GM21515 (cell line): ENCODE data around the gene MEX3C.
A peak's percentile ranks its signal among the peaks of the same experiment; 100 is the strongest.

Experiments
- ATAC-seq: cut with Tn5 transposase; IDR thresholded peaks from one replicate; pipeline ENCODE4 v1.9.1; 2021; ENCODE audit not compliant: unreplicated experiment

MEX3C gene

DNA sequence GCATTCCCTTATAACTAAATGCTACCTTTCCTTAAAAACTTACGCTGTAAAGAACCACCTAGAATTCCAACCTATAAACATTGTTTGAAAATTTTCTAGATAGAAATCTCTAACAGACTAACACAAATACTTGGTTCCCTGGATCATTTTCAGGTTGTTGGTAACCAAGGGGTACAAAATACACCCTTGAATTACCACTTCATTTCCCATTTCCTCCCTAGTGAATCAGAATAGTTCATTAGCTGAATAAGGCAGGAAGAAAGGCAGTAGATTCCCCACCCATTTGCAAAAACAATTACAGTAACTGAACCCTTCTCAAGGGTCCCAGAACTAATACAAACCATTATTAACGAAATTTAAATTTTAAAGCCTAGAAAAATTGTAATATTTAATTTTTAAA, 5.5 kb downstream of the MEX3C start:
- ATAC-seq, result no peak

- ATAC-seq, result no peak
Measured at GRCh38 chr18:51191128-51191717, 6.3 kb downstream of the MEX3C start.

GRCh38 chr18:51190000-51190399, 7.5 kb downstream of the MEX3C start:
- no peak for ATAC-seq

DNA sequence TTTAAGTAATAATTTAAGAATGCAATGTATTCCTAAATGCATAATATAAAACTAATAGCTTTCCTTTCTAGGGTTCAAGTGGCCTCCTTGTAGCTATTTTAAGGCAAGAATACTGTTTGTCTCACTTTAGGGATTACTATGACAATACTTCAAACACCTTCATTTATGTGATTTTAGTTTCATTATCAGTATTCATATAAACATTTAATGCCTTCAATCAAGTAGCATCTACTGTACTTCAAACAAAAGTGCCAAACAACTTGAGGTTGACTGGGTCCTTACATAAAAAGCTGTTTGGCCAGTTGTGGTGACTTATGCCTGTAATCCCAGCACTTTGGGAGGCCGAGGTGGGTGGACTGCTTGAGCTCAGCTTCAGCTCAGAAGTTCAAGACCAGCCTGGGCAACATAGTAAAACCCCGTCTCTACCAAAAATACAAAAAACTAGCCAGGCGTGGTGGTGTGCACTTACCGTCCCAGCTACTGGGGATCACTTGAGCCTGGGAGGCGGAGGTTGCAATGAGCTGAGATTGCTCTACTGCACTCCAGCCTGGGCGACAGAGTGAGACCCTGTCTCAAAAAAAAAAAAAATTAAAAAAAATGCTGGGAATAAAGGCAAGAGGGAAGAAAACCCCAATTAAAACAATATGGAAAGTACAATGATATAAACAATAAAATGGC, 9.3 kb downstream of the MEX3C start:
- ATAC-seq, result no peak

DNA sequence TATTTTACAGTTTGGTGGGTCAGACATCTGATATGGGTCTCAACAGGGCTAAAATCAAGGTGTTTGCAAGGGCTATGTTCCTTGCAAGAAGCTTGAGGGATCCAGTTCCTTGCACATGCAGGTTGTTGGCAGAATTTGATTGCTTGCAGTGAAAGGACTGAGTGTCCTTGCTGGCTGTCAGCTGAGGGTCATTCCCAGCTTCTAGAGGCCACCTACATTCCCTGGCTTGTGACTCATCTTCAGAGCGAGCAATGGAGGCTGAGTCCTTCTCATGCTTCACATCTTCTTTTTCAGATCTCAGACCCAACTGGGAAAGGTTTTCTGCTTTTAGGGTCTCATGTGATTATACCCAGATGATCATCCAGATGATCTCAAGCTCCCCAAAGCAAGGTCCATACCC, 12.4 kb downstream of the MEX3C start:
- no peak for ATAC-seq

- no peak for ATAC-seq
Measured at GRCh38 chr18:51184091-51184457, 13.4 kb downstream of the MEX3C start.

- ATAC-seq, result no peak
Measured at GRCh38 chr18:51183372-51184090, 13.9 kb downstream of the MEX3C start.

DNA sequence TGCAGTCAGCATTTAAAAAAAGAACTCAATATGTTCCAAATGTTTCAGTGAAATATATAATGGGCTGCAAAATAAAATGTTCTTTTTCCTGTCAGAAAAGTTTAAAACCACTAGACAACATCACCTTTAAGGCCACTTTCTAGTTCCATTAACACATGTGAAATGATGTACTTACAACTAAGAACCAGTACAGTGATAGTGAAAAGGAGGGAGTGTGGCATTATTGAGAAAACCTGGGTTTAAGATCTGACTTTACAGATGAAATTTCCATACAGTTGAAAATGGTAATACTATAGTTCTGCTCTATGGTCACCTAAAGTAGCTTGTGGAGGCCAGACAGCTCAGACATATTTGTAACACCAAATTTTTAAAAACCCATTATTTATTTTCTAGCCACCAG, 14.7 kb downstream of the MEX3C start:
- ATAC-seq, result no peak

DNA sequence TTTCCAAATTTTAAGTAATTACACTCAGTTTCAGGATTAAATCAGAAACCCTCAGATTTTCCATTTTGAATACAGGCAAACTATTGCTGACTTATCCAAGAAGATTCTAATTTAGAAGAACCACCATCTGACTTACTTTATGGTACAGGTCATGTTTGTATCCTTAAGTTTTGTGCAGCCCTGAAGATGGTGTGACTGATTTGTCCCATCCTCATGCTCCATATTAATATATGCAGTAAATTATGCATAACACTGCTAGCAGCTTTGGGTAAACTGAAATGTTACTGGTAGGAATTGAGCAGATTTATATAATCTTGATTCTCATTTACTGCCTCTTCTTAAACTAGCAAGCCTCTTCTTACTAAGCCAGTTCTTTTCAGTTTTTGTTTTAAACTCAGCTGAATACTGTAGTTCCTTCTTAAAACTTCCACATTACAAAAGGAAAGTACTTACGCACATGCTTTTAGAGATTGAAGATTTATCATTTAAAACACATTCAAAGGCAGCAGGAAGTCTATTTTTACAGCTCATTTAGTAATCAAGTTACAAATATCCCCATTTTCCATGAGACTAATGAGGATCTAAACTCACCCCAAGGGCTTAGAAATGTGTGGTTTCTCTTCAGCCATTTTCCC, 25.7 kb downstream of the MEX3C start:
- no peak for ATAC-seq

DNA sequence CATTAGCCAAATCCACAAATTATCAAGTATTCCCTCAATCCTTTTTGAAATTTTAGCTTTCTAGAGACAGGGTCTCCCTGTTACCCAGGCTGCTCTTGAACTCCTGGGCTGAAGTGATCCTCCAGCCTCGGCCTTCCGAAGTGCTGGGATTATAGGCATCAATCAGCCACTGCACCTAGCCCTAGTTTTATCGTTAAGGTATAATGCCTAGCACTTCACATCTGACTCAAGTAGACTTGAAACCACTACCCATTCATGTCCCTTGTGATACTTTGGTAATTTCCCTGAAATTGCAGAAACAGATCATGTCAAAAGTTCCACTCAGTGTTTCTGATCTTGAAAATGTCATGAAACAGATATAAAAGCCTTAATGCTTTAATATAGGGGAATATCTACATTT, 26.3 kb downstream of the MEX3C start:
- ATAC-seq, result no peak

DNA sequence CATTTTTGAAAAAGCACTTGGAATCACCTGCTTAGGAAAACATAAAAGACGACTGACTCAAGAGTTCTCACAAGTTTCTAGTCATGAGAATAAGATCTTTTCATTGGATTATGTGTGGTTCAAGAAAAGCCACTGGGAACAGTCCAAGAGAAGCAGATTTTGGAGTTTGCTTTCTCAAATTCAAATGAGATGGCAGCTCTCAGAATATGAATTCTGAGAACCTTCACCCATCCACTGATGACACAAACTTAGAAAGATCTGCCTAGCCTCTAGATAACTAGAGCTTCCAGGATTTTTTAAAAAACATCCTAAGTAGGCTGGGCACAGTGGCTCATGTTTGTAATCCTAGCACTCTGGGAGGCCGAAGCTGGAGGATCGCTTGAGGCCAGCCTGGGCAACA, 26.8 kb downstream of the MEX3C start:
- no peak for ATAC-seq

DNA sequence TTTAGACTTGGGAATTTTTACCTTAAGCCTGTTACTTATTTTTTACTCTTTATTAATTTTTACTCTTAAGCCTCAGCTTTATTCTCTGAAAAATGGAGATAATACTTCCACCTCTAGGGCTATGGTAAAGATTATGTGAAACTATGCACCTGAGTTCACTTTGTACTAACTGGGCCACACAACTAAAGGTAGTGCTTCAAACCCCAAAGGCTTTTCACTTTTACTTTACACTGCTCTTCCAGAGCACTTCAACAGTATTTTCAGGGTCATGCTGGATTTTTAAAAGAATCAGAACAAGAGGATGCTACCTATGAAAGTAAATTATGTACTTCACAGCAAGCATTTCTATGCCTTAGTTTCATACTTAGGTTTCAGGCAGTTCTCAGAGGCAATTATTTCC, 27.8 kb downstream of the MEX3C start:
- ATAC-seq, result peak; percentile 42

GRCh38 chr18:51168960-51169662, 28.4 kb downstream of the MEX3C start:
- ATAC-seq, result no peak

DNA sequence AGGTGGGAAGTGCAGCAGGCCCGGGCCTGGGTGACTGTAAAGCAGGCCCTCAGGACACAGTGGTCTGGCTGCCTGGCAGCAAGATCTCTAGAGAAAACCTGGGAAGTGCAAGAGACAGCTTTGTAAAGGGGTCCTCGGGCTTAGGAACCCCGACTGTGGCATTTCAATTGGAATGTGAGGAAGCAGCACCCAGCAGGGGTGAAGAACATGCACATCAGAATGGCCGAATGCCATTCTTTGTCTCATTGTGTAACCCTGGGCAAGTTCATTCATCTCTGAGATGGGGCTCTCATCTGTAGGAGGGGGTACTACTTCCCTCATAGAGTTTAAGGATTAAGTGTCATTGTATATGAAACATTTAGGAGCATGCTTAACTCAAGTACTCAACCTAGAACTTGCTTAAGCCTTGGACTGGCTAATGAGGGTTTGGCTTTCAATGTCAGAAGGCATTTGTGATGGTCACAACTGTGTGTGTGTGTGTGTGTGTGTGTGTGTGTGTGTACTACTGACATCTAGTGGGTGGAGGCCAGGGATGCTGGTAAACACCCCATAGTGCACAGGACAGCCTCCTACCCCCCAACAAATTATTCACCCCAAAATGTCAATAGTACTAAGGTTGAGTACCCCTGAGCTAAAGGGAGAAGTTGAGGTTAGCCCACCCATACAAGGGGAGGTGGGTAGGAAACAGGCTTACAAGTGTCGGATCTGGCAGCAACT, 29.3 kb downstream of the MEX3C start:
- no peak for ATAC-seq

- no peak for ATAC-seq
Measured at GRCh38 chr18:51165296-51165695, 32.2 kb downstream of the MEX3C start.

GRCh38 chr18:51164761-51165281, 32.7 kb downstream of the MEX3C start:
- ATAC-seq, result no peak

GRCh38 chr18:51164342-51164741, 33.1 kb downstream of the MEX3C start:
- no peak for ATAC-seq

- no peak for ATAC-seq
Measured at GRCh38 chr18:51163543-51163942, 33.9 kb downstream of the MEX3C start.

GRCh38 chr18:51162617-51163016, 34.9 kb downstream of the MEX3C start:
- ATAC-seq, result no peak

DNA sequence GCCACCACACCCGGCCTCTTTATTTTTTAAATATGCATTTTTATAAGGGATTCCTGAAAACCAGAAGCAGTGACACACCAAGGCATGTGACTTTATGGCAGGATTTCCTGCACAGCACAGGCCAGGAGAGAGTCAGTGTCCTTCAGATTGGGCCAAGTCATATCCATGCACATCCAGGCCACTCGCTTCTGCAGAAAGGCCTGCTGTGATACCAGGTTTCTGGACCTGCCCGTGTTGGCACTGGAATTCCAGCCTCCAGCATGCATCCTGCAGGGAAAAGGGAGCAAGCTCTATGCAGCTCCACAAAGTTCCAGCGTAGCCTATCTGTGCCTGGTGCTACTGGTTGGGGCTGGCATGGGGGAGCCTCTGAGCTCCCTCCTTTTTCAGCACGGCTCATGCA, 36.8 kb downstream of the MEX3C start:
- no peak for ATAC-seq

DNA sequence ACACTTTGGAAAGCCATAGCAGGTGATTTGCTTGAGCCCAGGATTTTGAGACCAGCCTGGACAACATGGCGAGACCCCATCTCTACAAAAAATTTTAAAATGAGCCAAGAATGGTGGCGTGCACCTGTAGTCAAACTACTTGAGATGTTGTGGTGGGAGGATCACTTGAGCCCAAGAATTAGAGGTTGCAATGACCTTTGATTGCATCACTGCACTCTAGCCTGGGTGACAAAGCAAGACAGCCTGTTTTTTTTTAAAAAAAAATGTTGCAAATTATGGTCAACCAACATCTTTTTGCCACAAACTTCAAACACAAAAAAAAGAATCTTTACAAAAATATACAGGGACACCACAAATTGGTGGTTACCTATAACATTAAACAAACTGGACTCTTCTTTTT, 40.3 kb downstream of the MEX3C start:
- ATAC-seq, result no peak
